Stimulated activated CD8-positive, alpha-beta memory T cell treated with anti-CD3 and anti-CD28 coated beads, Interleukin-4, amount 100 ng/mL, for 1 hour (primary cell): ENCODE data around the gene SMIM23.
"Not testable (repeated sequence)": the region's sequence is repeated elsewhere in the genome, so short reads cannot be mapped to it uniquely, and the experiment has no call there.

Experiments used
- DNase-seq, 2 donors: peaks; one replicate each; pipeline ENCODE4 v3.0.0-alpha.2; 2020; ENCODE audit warnings: low read depth in 2 of 2, low spot score in 1 of 2

Gene SMIM23

DNA sequence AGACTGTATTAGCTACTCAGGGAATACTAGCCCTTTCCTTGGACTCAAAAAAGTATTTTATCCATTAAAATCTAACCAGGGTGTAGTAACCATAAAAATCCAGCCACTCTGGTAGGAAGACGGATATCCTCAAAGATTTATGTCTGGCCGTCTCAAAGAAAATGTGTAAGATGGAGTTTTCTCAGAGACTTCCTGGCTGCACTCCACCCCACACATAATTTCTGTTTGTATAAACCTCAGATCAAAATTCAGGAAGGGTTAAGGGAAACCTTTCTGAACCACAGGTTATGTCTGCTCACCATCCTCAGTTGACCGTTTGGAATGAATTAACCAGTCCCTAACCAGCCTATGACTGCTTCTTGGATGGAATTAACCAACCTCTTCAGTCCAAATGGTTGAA, 13.8 kb upstream of the SMIM23 start:
- no peak for DNase-seq

DNA sequence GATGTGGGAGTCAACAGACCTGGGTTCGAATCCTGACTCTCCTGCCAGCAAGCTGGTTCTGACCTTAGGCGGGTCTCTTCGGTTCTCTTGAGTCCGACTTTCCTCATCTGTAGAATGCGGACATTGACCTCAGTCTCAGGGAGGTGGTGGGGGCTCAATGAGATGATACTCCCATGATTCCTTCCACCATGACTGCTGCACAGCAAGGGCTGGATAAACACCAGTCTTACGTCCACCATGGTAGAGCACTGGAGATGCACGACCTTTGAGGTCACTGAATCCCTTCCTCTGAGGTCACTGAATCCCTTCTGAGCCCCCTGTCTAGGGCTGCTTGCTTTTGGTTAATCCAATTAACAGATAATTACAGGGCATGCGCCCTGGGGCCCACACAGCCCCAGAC, 12.5 kb upstream of the SMIM23 start:
- DNase-seq, result no peak

DNA sequence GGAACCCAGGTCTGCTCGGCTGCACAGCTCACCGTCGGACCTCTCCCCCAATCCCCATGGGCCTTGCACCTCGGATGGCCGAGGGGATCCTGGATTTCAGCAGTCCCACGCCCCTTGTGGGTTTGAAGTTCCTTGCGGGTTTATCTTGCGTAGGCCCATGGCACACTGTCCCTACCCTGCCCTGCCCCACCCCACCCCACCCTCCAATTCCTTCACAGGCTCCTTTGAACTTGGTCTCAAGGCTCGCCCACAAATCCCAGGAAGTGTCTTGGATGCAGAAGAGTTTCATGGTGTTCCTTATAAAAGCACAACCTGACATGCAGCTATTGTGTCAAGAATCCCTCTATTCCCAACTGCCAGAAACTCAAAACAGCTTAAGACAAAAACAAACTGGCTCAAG, 11.2 kb upstream of the SMIM23 start:
- no peak for DNase-seq

GRCh38 chr5:171776213-171776612, 9.4 kb upstream of the SMIM23 start:
- DNase-seq, result no peak

DNA sequence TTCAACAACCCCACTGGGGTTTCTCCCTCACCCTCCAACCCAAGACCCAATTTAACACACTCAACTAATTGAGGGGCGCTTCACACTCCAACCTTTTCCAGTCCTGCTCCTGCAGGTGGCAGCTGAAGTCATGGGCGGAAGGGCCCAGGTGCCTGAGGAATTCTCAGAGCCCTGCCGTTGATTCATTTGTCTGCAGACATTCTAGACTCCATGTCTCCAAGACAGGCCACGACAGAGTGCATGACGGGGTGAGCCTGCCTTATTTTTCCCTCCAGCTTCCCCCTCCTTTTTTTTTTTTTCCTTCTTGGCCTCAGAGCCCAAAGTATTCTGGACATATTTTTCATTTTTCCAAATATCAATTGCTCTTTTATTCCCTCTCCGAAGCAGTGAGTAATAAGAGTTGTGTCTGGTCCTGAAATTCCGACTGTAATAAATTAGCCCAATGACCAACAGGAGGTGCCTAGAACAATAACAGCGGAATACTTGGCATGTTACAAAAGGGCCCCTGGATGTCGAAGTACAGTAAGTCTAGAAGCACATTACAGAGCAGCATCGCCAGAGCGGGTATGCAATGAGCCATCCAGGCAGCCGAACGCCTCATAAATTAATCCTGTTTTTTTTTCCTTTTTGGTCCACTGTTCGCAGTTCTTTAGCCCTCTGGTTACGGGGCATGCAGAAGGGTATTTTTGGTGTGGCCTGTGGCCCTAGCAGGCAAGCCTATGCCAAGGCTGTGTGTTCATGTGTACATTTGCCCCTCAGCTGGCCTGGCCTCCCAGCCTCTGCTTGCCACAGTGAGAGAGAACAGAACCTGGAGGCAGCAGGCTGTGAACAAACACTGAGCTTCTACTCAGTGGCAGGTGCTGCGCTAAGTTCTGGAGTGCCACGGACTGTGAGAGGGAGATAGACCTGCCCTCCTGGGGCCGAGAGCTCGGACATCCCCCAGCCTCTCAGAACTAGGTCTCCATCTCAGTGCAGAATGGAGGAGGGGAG, 8.6 kb upstream of the SMIM23 start:
- no peak for DNase-seq

- DNase-seq, result not testable (repeated sequence)
Observed at GRCh38 chr5:171781744-171782143, 3.9 kb upstream of the SMIM23 start.

DNA sequence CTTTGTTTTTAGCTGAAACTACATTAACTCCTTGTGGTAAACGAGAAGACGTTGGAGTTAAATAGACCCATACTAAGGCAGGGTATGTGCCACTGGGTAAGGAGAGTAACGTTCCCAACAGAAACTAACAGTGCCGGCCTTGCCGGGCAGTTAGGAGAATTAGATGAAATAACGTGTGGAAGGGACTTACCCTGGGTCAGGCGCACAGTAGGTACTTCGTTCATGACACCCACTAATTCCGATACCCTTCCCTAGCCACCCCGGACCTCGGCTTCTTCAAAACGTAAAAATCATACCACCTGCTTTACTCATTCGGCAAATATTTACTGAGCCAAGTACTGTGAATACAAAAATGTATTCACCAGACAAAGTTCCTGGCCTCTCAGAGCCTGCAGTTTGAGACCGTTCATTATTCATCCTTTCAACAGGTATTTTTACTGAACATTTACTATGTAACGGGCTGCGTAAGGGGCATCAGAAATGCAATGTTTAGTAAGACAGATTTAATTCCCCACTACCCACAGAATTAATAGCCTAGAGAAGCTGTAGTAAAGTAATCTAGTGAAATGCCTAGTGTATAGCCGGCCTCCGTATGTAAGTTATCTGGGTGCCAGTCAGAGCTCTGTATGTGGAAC, 3.2 kb upstream of the SMIM23 start:
- no peak for DNase-seq

DNA sequence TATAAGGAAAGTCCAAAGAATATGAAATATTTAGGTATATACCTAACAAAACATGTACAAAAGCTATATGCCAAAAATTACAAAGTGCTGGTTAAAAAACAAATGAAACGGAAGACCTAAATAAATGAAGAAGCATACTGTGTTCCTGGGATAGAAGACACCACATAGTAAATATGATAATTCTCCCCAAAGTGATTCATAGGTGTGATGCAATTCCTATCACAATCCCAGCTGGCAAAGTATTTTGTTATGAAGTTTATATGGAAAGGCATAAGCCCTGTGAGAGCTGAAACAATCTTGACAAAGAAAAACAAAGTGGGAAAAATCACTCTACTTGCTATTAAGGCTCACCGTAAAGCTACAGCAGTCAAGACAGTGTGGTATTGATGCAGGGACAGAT, 2.6 kb upstream of the SMIM23 start:
- no peak for DNase-seq

- DNase-seq, result no peak
Observed at GRCh38 chr5:171789353-171789752, 3.7 kb downstream of the SMIM23 start.

- DNase-seq, result no peak
Observed at GRCh38 chr5:171790408-171790807, 4.8 kb downstream of the SMIM23 start.

- DNase-seq, result no peak
Observed at GRCh38 chr5:171794470-171794960, 8.9 kb downstream of the SMIM23 start.

DNA sequence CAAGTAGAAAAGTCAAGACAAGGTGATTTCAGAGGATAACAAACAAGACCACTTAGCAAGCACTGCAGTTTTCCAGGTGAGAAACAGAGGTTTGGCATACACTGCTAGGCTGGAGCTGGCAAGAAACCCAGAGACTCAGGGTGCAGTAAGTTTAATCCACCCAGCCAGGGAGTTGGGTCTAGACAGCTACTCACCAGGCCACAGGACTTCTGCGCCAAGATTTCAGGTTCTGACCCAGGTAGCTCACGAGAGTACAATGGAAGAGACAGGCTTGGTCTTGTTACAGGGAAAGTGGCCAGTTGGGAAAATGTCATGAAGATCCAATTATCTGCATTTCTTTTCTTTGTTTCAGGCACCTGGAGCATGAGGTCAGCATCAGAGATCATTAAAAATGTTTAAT, 9.8 kb downstream of the SMIM23 start:
- DNase-seq, result no peak

DNA sequence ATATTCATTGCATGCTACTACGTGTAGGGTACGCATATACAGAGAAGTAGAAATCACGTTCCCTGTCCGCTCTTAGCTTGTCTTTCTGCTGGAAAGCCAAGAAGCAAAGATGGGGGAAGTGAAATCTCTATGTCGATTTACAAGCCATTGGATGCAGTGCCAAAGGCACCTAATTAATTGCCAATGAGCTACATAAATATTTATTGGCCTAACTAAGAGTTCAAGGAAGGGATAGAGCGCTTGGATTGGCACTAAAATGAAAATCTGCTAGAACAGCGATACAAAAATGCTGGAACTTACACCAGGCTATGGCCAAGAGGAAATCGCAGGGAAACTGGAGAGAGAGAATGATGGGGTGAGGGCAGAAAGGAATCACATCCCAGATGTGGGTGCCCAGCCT, 10.8 kb downstream of the SMIM23 start:
- no peak for DNase-seq

- DNase-seq, result no peak
Observed at GRCh38 chr5:171797543-171797942, 11.9 kb downstream of the SMIM23 start.

- DNase-seq, result no peak
Observed at GRCh38 chr5:171798418-171798817, 12.8 kb downstream of the SMIM23 start.

DNA sequence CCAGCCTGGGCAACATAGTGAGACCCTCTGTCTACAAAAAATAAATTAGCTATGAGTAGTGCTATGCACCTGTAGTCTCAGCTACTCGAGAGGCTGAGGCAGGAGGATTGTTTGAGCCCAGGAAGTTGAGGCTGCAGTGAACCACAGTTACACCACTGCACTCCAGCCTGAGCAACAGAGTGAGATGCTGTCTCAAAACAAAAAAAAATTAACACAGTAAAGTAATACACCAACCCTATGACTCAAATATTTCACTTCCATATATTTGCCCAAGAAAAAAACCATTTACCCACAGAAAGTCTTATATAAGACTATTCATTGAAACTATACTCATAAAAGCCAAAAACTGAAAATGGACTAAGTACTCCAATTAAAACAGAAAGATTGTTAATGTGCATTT, 16.2 kb downstream of the SMIM23 start:
- DNase-seq, result no peak

- DNase-seq, result no peak
Observed at GRCh38 chr5:171805746-171806145, 20.1 kb downstream of the SMIM23 start.

DNA sequence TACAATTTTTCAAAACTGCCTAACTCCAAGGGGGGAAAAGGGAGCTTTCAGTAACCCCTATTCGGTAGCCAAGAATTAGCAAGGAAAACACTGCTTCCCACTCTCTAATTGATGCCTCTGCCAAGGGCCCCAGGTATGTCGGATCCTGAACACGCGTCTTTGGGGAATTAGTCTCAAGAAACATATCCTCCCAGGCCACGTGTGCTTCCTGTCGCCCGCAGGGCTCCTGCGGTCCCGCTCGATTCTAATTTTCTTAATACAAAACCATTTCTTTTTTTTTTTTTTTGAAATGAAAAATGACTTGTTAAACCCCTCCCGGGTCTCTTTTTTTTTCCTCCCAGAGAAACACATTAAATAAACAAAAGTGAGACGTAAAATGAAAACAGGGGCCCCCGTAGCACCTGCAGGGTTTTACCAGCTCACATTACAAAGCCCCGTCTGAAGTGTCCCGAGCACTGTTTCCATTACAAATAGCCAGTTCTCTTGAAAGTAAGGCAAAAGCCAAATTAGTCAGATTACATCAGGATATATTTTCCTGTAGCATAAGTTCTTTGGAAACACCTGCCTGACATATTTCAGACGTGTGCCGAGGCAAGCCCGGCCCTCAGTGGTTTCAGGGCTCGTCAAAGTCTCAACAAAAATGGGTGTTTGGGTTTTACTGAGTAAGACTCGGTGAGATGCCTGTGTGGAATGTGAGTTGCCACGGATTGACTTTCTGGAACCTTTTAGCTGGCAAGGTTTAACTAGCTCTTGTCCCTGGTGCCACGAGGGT, 21.5 kb downstream of the SMIM23 start:
- DNase-seq, result no peak

- DNase-seq, result no peak
Observed at GRCh38 chr5:171808453-171808852, 22.8 kb downstream of the SMIM23 start.

DNA sequence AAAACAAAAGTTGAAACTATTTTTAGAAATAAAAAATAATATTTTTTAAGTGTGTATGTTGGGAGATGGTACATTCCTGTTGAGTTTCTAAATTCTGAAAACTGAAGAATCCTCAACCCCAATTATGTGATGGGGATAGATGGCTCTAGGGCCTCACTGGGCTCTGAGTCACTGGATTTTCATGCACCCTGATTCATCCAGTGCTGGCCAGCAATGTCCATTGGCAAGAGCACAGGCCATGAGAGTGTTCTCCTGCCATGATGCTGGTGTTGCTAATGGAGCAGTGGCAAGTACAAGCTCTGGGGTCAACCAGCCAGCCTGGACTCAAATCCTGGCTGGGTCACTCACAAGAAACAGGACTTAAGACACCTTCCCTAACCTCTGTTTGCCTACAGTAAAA, 23.3 kb downstream of the SMIM23 start:
- DNase-seq, result no peak

DNA sequence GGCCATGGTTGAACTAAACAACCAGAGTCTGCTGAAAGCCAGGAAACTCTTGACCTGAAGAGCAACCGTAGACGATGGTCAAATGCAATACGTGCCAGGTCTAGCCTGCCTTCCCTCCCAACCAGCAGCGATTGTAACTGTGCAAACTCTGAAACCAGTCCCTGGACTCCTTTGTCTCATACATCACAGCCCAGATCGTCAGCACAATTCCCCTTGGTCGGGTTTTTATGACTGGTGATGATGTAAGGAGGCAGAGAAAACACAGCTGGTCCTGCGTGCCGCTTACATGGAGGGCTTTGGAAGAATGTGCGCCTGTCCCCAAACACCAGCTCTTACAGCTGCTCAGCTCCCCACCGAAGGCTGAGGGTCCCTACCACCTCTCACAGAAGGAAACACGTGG, 24.6 kb downstream of the SMIM23 start:
- no peak for DNase-seq

- DNase-seq, result no peak
Observed at GRCh38 chr5:171813270-171813669, 27.7 kb downstream of the SMIM23 start.
